Measurements from ENCODE around the gene SOS1.
A peak's percentile ranks its signal among the peaks of the same experiment; 100 is the strongest.

- TF ChIP-seq CTCF (conservative IDR thresholded peaks at IDR 0.05 in 1 of 2, IDR thresholded peaks at IDR 0.05 in 1 of 2; ENCODE audit: low read depth in 1 of 2, low read length in 2 of 2) (peak; percentile 59 to 83), EZH2 (IDR thresholded peaks at IDR 0.05; ENCODE audit: low read length, missing control alignments) (no peak)
Measured at GRCh38 chr2:38947241-38948239, 173.3 kb downstream of the SOS1 start.

All from fibroblast of lung (primary cell).